Nephron progenitor cell (in vitro differentiated cells): ENCODE results near the gene ATP1A2.

Experiments used
- DNase-seq: peaks from one replicate; pipeline ENCODE4 v3.0.0; 2021
- H3K27ac Mint-ChIP-seq: 2 replicates; pipeline ENCODE4 v1.8.0; 2021; ENCODE audit warnings: mild to moderate bottlenecking, moderate library complexity, mixed read lengths
- H3K27me3 Mint-ChIP-seq: 2 replicates; pipeline ENCODE4 v1.8.0; 2021; ENCODE audit warnings: mild to moderate bottlenecking, low read depth, mixed read lengths; ENCODE audit not compliant: poor library complexity
- H3K36me3 Mint-ChIP-seq: 2 replicates; pipeline ENCODE4 v1.8.0; 2021; ENCODE audit warnings: low read depth, mixed read lengths
- H3K4me1 Mint-ChIP-seq: 2 replicates; pipeline ENCODE4 v1.8.0; 2021; ENCODE audit warnings: mixed read lengths
- H3K4me3 Mint-ChIP-seq: 2 replicates; pipeline ENCODE4 v1.8.0; 2021; ENCODE audit warnings: mild to moderate bottlenecking, moderate library complexity, mixed read lengths
- H3K9me3 Mint-ChIP-seq: 2 replicates; pipeline ENCODE4 v1.8.0; 2021; ENCODE audit warnings: mild to moderate bottlenecking, moderate library complexity, mixed read lengths
- CTCF ChIP-seq: fragments of 200-600 bp; sonication (generic); IDR thresholded peaks from 2 replicates; pipeline ENCODE4 v1.5.0; 2021; ENCODE audit warnings: antibody characterized with exemption

Gene ATP1A2

DNA sequence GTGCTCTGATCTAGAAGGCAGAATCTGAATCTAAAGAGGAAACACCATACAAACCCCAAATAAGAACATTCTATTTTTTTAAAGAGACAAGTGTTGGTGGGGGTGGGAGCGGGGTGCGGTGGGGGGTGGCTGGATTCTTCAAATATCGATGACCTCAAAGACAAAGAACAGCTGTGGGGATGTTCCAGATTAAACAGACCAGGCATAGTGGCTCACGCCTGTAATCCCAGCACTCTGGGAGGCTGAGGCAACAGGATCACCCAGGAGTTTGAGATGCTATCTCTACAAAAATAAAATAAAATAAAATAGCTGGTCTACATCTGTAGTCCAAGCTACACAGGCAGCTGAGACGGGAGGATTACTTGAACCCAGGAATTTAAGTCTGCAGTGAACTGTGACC lies 40.8 kb downstream of the ATP1A2 start:
- DNase-seq = no peak
- Mint-ChIP-seq H3K27me3 (peaks cover 17% of the 10 kb centered on the region), H3K4me3 (no peak overlapping the region), H3K36me3 (no peaks in the 10 kb centered on the region), H3K4me1 (no peaks in the 10 kb centered on the region), H3K27ac (no peak overlapping the region), H3K9me3 (no peaks in the 10 kb centered on the region)
- TF ChIP-seq CTCF = no peak

- peaks cover 14% of the 10 kb centered on the region for H3K27me3 Mint-ChIP-seq
- no peaks in the 10 kb centered on the region for H3K4me1 Mint-ChIP-seq
- H3K4me3 Mint-ChIP-seq = no peak overlapping the region
- H3K36me3 Mint-ChIP-seq = no peaks in the 10 kb centered on the region
- TF ChIP-seq CTCF = no peak
- DNase-seq = no peak
- H3K27ac Mint-ChIP-seq = no peak overlapping the region
- no peaks in the 10 kb centered on the region for H3K9me3 Mint-ChIP-seq
Measured at GRCh38 chr1:160157174-160157573, 41.6 kb downstream of the ATP1A2 start.

- Mint-ChIP-seq H3K27me3 (peaks cover 14% of the 10 kb centered on the region), H3K27ac (no peak overlapping the region), H3K9me3 (no peaks in the 10 kb centered on the region), H3K4me1 (no peaks in the 10 kb centered on the region), H3K36me3 (no peaks in the 10 kb centered on the region), H3K4me3 (no peak overlapping the region)
- DNase-seq = no peak
- no peak for TF ChIP-seq CTCF
Measured at GRCh38 chr1:160158031-160158430, 42.5 kb downstream of the ATP1A2 start.

GRCh38 chr1:160158534-160158933 lies 43.0 kb downstream of the ATP1A2 start:
- peaks cover 14% of the 10 kb centered on the region for H3K27me3 Mint-ChIP-seq
- DNase-seq = no peak
- H3K4me1 Mint-ChIP-seq = no peaks in the 10 kb centered on the region
- H3K9me3 Mint-ChIP-seq = no peaks in the 10 kb centered on the region
- TF ChIP-seq CTCF = no peak
- no peak overlapping the region for H3K4me3 Mint-ChIP-seq
- H3K27ac Mint-ChIP-seq = no peak overlapping the region
- no peaks in the 10 kb centered on the region for H3K36me3 Mint-ChIP-seq

GRCh38 chr1:160159846-160160245 lies 44.3 kb downstream of the ATP1A2 start:
- H3K36me3 Mint-ChIP-seq = no peaks in the 10 kb centered on the region

More at GRCh38 chr1:160159846-160160245, 44.3 kb downstream of the ATP1A2 start:
- DNase-seq = no peak
- Mint-ChIP-seq H3K4me1 (no peaks in the 10 kb centered on the region), H3K27ac (no peak overlapping the region), H3K9me3 (no peaks in the 10 kb centered on the region), H3K27me3 (peaks cover 14% of the 10 kb centered on the region), H3K4me3 (no peak overlapping the region)
- no peak for TF ChIP-seq CTCF
